IMR-90 (cell line): ENCODE data around the gene RAB3A. TPM values are rescaled to one million over a fixed set of nuclear protein-coding genes. Genes with fewer than 3 reads are reported as not detected.

Source experiments
- ATAC-seq: fragments of 200-7000 bp; cut with Tn5 transposase; 2 replicates; pipeline ENCODE4 v1.9.1; 2020; ENCODE audit warnings: low read depth, mild to moderate bottlenecking, moderate library complexity
- BruUV-seq: library from RNA; stranded (reverse); fragments of 400-500 nt; replicated peaks from 2 replicates; lab custom pipeline; 2021; lab: Mats Ljungman, UMichigan
- CTCF ChIA-PET: fragments of 300-600 bp; formaldehyde crosslinking; extraction: SDS; loops from one replicate; lab custom pipeline; 2021; ENCODE audit warnings: antibody characterized with exemption; lab: Yijun Ruan, JAX
- POLR2A ChIA-PET: fragments of 300-600 bp; sonication (Branson Sonifier 250); formaldehyde crosslinking; loops from one replicate; lab custom pipeline; 2022; ENCODE audit warnings: antibody characterized with exemption; ENCODE audit not compliant: unreplicated experiment; lab: Charles Lee
- DNase-seq: peaks from one replicate; pipeline ENCODE4 v3.0.0; 2013
- H2AFZ ChIP-seq: replicated peaks from 2 replicates; pipeline ENCODE3; 2013; ENCODE audit warnings: low read length, mild to moderate bottlenecking; ENCODE audit not compliant: poor library complexity
- H2AK5ac ChIP-seq: 2 replicates; pipeline ENCODE4 v1.6.1; 2013; ENCODE audit warnings: low read depth, low read length, inconsistent platforms
- H2AK9ac ChIP-seq: replicated peaks from 2 replicates; pipeline ENCODE3; 2013; ENCODE audit warnings: mild to moderate bottlenecking, low read depth, low read length, moderate library complexity; ENCODE audit not compliant: poor library complexity
- H2BK120ac ChIP-seq: 2 replicates; pipeline ENCODE4 v1.6.1; 2013; ENCODE audit warnings: low read depth, low read length, inconsistent platforms
- H2BK15ac ChIP-seq: 3 replicates; pipeline ENCODE4 v1.6.1; 2013; ENCODE audit warnings: low read depth, low read length, inconsistent platforms
- H2BK20ac ChIP-seq: 2 replicates; pipeline ENCODE4 v1.6.1; 2013; ENCODE audit warnings: low read depth, mild to moderate bottlenecking, inconsistent platforms, low read length, moderate library complexity
- H2BK5ac ChIP-seq: 2 replicates; pipeline ENCODE4 v1.6.1; 2013; ENCODE audit warnings: mild to moderate bottlenecking, low read depth, low read length, inconsistent platforms; ENCODE audit not compliant: poor library complexity, severe bottlenecking
- H3K14ac ChIP-seq: replicated peaks from 2 replicates; pipeline ENCODE4 v1.6.1; 2013; ENCODE audit warnings: low read depth, low read length, inconsistent platforms
- H3K18ac ChIP-seq: 2 replicates; pipeline ENCODE4 v1.6.1; 2013; ENCODE audit warnings: low read depth, low read length, control low read depth
- H3K23ac ChIP-seq: 2 replicates; pipeline ENCODE4 v1.6.1; 2013; ENCODE audit warnings: low read depth, low read length, inconsistent platforms
- H3K27ac ChIP-seq: 2 replicates; pipeline ENCODE4 v1.5.1; 2013; ENCODE audit warnings: mild to moderate bottlenecking, control low read depth, low read length; ENCODE audit not compliant: insufficient read depth
- H3K27me3 ChIP-seq: 2 replicates; pipeline ENCODE4 v1.6.1; 2013; ENCODE audit warnings: low read length; ENCODE audit not compliant: control insufficient read depth, insufficient read depth
- H3K36me3 ChIP-seq: 2 replicates; pipeline ENCODE4 v1.6.1; 2013; ENCODE audit warnings: low read length, mixed read lengths; ENCODE audit not compliant: control insufficient read depth, insufficient read depth
- H3K4ac ChIP-seq: 2 replicates; pipeline ENCODE4 v1.6.1; 2013; ENCODE audit warnings: low read depth, low read length, inconsistent platforms
- H3K4me1 ChIP-seq: 2 replicates; pipeline ENCODE4 v1.6.1; 2013; ENCODE audit warnings: low read length, mixed read lengths; ENCODE audit not compliant: control insufficient read depth, insufficient read depth
- H3K4me2 ChIP-seq: 2 replicates; pipeline ENCODE4 v1.6.1; 2013; ENCODE audit warnings: low read depth, mild to moderate bottlenecking, control low read depth, low read length, moderate library complexity
- H3K4me3 ChIP-seq: 2 replicates; pipeline ENCODE4 v1.5.1; 2013; ENCODE audit warnings: low read depth, mild to moderate bottlenecking, control low read depth, low read length, moderate library complexity; ENCODE audit not compliant: insufficient read depth
- H3K56ac ChIP-seq: 2 replicates; pipeline ENCODE4 v1.6.1; 2013; ENCODE audit warnings: low read length, inconsistent platforms; ENCODE audit not compliant: insufficient read depth; ENCODE audit errors: extremely low read depth
- H3K79me1 ChIP-seq, 2 experiments: 2 replicates each; pipeline ENCODE4 v1.6.1; 2013; ENCODE audit warnings: low read length in 2 of 2, inconsistent platforms in 1 of 2, low read depth in 1 of 2
- H3K9ac ChIP-seq: 2 replicates; pipeline ENCODE4 v1.6.1; 2013; ENCODE audit warnings: low read depth, low read length, control low read depth
- H3K9me1 ChIP-seq: 2 replicates; pipeline ENCODE4 v1.6.1; 2013; ENCODE audit warnings: low read length, inconsistent platforms; ENCODE audit not compliant: insufficient read depth
- H3K9me3 ChIP-seq: 2 replicates; pipeline ENCODE4 v1.6.1; 2013; ENCODE audit warnings: low read length; ENCODE audit not compliant: control insufficient read depth, insufficient read depth
- H4K20me1 ChIP-seq: 2 replicates; pipeline ENCODE4 v1.6.1; 2013; ENCODE audit warnings: low read length, inconsistent platforms; ENCODE audit not compliant: insufficient read depth
- H4K5ac ChIP-seq: 2 replicates; pipeline ENCODE4 v1.6.1; 2013; ENCODE audit warnings: mild to moderate bottlenecking, low read depth, low read length, control low read depth
- H4K8ac ChIP-seq, 2 experiments: 2 replicates each; pipeline ENCODE4 v1.6.1; 2013; ENCODE audit warnings: low read depth in 2 of 2, low read length in 2 of 2, control low read depth in 1 of 2, inconsistent platforms in 1 of 2
- H4K91ac ChIP-seq: 2 replicates; pipeline ENCODE4 v1.6.1; 2013; ENCODE audit warnings: low read depth, low read length, inconsistent platforms; ENCODE audit not compliant: insufficient read depth
- BHLHE40 ChIP-seq: fragments of 150-350 bp; IDR thresholded peaks from 2 replicates; pipeline ENCODE4 v1.6.1; 2016; ENCODE audit warnings: mild to moderate bottlenecking, low read depth, low read length
- CEBPB ChIP-seq: IDR thresholded peaks from 2 replicates; pipeline ENCODE4 v1.6.1; 2012; ENCODE audit warnings: low read depth, low read length, improper control_type of control experiment
- CHD1 ChIP-seq: IDR thresholded peaks from 2 replicates; pipeline ENCODE4 v1.6.1; 2012; ENCODE audit warnings: low read depth, low read length, improper control_type of control experiment
- CTCF ChIP-seq: conservative IDR thresholded peaks from 2 replicates; pipeline ENCODE4 v1.5.1; 2012; ENCODE audit warnings: mild to moderate bottlenecking, low read depth, low read length, improper control_type of control experiment
- ELK1 ChIP-seq: fragments of 150-350 bp; IDR thresholded peaks from 2 replicates; pipeline ENCODE4 v1.6.1; 2016; ENCODE audit warnings: low read depth, mild to moderate bottlenecking, low read length, moderate library complexity, borderline replicate concordance
- FOS ChIP-seq: fragments of 150-350 bp; IDR thresholded peaks from 2 replicates; pipeline ENCODE4 v1.6.1; 2016; ENCODE audit warnings: low read depth, low read length
- MAFK ChIP-seq: IDR thresholded peaks from 2 replicates; pipeline ENCODE4 v1.6.1; 2012; ENCODE audit warnings: low read depth, low read length, improper control_type of control experiment
- MAZ ChIP-seq: IDR thresholded peaks from 2 replicates; pipeline ENCODE4 v1.6.1; 2012; ENCODE audit warnings: low read depth, mild to moderate bottlenecking, low read length, improper control_type of control experiment, moderate library complexity, borderline replicate concordance
- NFE2L2 ChIP-seq: fragments of 150-350 bp; IDR thresholded peaks from 2 replicates; pipeline ENCODE4 v1.6.1; 2016; ENCODE audit warnings: low read depth, mild to moderate bottlenecking, low read length
- POLR2A ChIP-seq: IDR thresholded peaks from 2 replicates; pipeline ENCODE4 v1.6.1; 2012; ENCODE audit warnings: mild to moderate bottlenecking, low read depth, low read length
- RFX5 ChIP-seq: IDR thresholded peaks from 2 replicates; pipeline ENCODE4 v1.8.0; 2012; ENCODE audit warnings: low read depth, mild to moderate bottlenecking, low read length, moderate library complexity
- SMC3 ChIP-seq: fragments of 150-350 bp; IDR thresholded peaks from 2 replicates; pipeline ENCODE4 v1.6.1; 2016; ENCODE audit warnings: low read depth, mild to moderate bottlenecking, antibody characterized with exemption, low read length, moderate library complexity
- USF2 ChIP-seq: fragments of 150-350 bp; IDR thresholded peaks from 2 replicates; pipeline ENCODE4 v1.6.1; 2017; ENCODE audit warnings: mild to moderate bottlenecking, antibody characterized with exemption, low read length, low read depth
- WGBS, 2 experiments: methylation state at CpG; one replicate each; pipeline versions ENCODE4 v1.1.5 to v1.1.7; 2013; ENCODE audit warnings: missing lambda C conversion rate in 2 of 2; ENCODE audit not compliant: insufficient read length in 1 of 2; ENCODE audit errors: extremely low coverage in 2 of 2; 5-methylcytosine and 5-hydroxymethylcytosine counted together
- dilution Hi-C: fragments of 300-500 bp; cut with HindIII; formaldehyde crosslinking; loops from one replicate; pipeline ENCODE4 v1.14.3; 2018; ENCODE audit warnings: low sequenced_read_pairs; ENCODE audit not compliant: unreplicated experiment
- in situ Hi-C: fragments of 300-500 bp; cut with MboI; formaldehyde crosslinking; loops from 3 replicates; pipeline ENCODE4 v1.14.3; 2019; ENCODE audit warnings: low sequenced_read_pairs, inconsistent platforms, mixed read lengths
- intact Hi-C: fragments of 100-400 bp; cut with micrococcal nuclease; formaldehyde crosslinking; loops from 2 replicates; pipeline ENCODE4 v1.10.0; 2022
- polyA plus RNA-seq, 3 experiments: library from polyadenylated mRNA; depleted of rRNA; stranded (reverse); fragments of >200 nt; gene quantifications; 2 replicates each; pipeline ENCODE4 v1.2.3, GENCODE V29; 2012; ENCODE audit warnings: low replicate concordance in 1 of 3
- total RNA-seq: library from RNA; depleted of rRNA; stranded (reverse); fragments of >200 nt; gene quantifications from 2 replicates; pipeline ENCODE4 v1.2.3, GENCODE V29; 2012

Gene RAB3A
- total and polyA plus RNA-seq, 2 of the 4 experiments (the other 2 are of a cell fraction) = 3.0 to 13.6 TPM

- no peak overlapping the region for H4K5ac ChIP-seq
- 95% methylated on average over 7 of the region's 14 CpGs; no CpG with 5 or more reads in 1 of the 2 experiments for WGBS, 2 experiments
- H3K27me3 ChIP-seq = no peaks in the 10 kb centered on the region
- no peak overlapping the region for H3K56ac ChIP-seq
- in situ Hi-C loops (no loop called here), intact Hi-C loops (no loop called here), dilution Hi-C loops (no loop called here)
- H2AK9ac ChIP-seq = no peak overlapping the region
- H2BK20ac ChIP-seq = no peak overlapping the region
- H4K8ac ChIP-seq = no peak overlapping the region
- no peak overlapping the region for H3K9ac ChIP-seq
- H2AFZ ChIP-seq = peak overlapping the region; percentile 49
- peaks cover 0 to 9% of the 10 kb centered on the region in 2 experiments; a peak in 2 of 4 replicates for H3K79me1 ChIP-seq
- BruUV-seq = no TSS peak
- no peak overlapping the region for H3K14ac ChIP-seq
- H3K4me2 ChIP-seq = no peak overlapping the region
- H3K4me1 ChIP-seq = peaks cover 7% of the 10 kb centered on the region
- H3K18ac ChIP-seq = no peak overlapping the region
- H2BK15ac ChIP-seq = no peak overlapping the region
- ChIA-PET CTCF (interaction anchor here (0.6 kb wide), 1 partner anchor 815 kb away, joined by 3 read pairs; no protein-coding TSS in a partner anchor), POLR2A (no interaction called here)
- no peak overlapping the region for H2BK120ac ChIP-seq
- no peak overlapping the region for H2BK5ac ChIP-seq
- H3K4ac ChIP-seq = no peak overlapping the region
- no peak overlapping the region for H3K27ac ChIP-seq
- no peak overlapping the region for H3K23ac ChIP-seq
- TF ChIP-seq ELK1 (no peak), CTCF (no peak), FOS (no peak), POLR2A (no peak), BHLHE40 (no peak), MAZ (no peak), RFX5 (no peak), MAFK (no peak), NFE2L2 (no peak), SMC3 (no peak), USF2 (no peak), CHD1 (no peak), CEBPB (no peak)
- H3K9me3 ChIP-seq = no peaks in the 10 kb centered on the region
- H3K4me3 ChIP-seq = no peak overlapping the region
- no peaks in the 10 kb centered on the region; the same call in 1 of the 2 replicates for H3K36me3 ChIP-seq
- H3K9me1 ChIP-seq = peaks cover 9% of the 10 kb centered on the region; the same call in 1 of the 2 replicates
- no peak for DNase-seq
- ATAC-seq = no peak
- no peaks in the 10 kb centered on the region for H4K20me1 ChIP-seq
- peak overlapping the region; percentile 15; the same call in 1 of the 2 replicates for H2AK5ac ChIP-seq
- H4K91ac ChIP-seq = no peak overlapping the region
These were observed 7.8 kb upstream of the RAB3A start for GRCh38 chr19:18211683-18212082.
